Activated CD8-positive, alpha-beta T cell treated with anti-CD3 and anti-CD28 coated beads for 36 hours (primary cell): Measurements from ENCODE around the gene METTL21A. TPM values are rescaled to one million over a fixed set of nuclear protein-coding genes. Genes with fewer than 3 reads are reported as not detected.

Experiments
- ATAC-seq: fragments of 200-7000 bp; cut with Tn5 transposase; one replicate; pipeline ENCODE4 v1.10.0; 2021; ENCODE audit warnings: mild to moderate bottlenecking, moderate library complexity
- CTCF ChIA-PET: fragments of 350-600 bp; sonication (Branson Sonifier 250); formaldehyde crosslinking; loops from one replicate; lab custom pipeline; 2021; ENCODE audit warnings: antibody characterized with exemption; lab: Charles Lee
- POLR2A ChIA-PET: fragments of 350-600 bp; sonication (Branson Sonifier 250); formaldehyde crosslinking; loops from one replicate; lab custom pipeline; 2021; ENCODE audit warnings: antibody characterized with exemption; lab: Charles Lee
- DNase-seq: peaks from one replicate; pipeline ENCODE4 v3.0.0-alpha.2; 2020
- H3K27ac Mint-ChIP-seq: one replicate; pipeline ENCODE4 v1.8.0; 2021; ENCODE audit warnings: mild to moderate bottlenecking, mixed read lengths
- H3K27me3 Mint-ChIP-seq: one replicate; pipeline ENCODE4 v1.8.0; 2021; ENCODE audit warnings: mixed read lengths
- H3K36me3 Mint-ChIP-seq: one replicate; pipeline ENCODE4 v1.8.0; 2021; ENCODE audit warnings: low read depth, mixed read lengths
- H3K4me1 Mint-ChIP-seq: one replicate; pipeline ENCODE4 v1.8.0; 2021; ENCODE audit warnings: low read depth, mixed read lengths
- H3K4me3 Mint-ChIP-seq: one replicate; pipeline ENCODE4 v1.8.0; 2021; ENCODE audit warnings: mild to moderate bottlenecking, moderate library complexity, mixed read lengths
- H3K9me3 Mint-ChIP-seq: one replicate; pipeline ENCODE4 v1.8.0; 2021; ENCODE audit warnings: mixed read lengths
- CTCF ChIP-seq: fragments of 200-600 bp; IDR thresholded peaks from one replicate; pipeline ENCODE4 v1.8.0; 2022; ENCODE audit warnings: antibody characterized with exemption, mild to moderate bottlenecking
- intact Hi-C: fragments of 100-400 bp; cut with micrococcal nuclease; formaldehyde crosslinking; loops from one replicate; pipeline ENCODE4 v1.10.0; 2022
- total RNA-seq, 2 experiments: library from RNA; stranded (reverse); gene quantifications; one replicate each; pipeline ENCODE4 v1.2.3, GENCODE V29; 2021

METTL21A gene
- total RNA-seq, 2 experiments from 2014 or later: 28.9 to 30.7 TPM

DNA sequence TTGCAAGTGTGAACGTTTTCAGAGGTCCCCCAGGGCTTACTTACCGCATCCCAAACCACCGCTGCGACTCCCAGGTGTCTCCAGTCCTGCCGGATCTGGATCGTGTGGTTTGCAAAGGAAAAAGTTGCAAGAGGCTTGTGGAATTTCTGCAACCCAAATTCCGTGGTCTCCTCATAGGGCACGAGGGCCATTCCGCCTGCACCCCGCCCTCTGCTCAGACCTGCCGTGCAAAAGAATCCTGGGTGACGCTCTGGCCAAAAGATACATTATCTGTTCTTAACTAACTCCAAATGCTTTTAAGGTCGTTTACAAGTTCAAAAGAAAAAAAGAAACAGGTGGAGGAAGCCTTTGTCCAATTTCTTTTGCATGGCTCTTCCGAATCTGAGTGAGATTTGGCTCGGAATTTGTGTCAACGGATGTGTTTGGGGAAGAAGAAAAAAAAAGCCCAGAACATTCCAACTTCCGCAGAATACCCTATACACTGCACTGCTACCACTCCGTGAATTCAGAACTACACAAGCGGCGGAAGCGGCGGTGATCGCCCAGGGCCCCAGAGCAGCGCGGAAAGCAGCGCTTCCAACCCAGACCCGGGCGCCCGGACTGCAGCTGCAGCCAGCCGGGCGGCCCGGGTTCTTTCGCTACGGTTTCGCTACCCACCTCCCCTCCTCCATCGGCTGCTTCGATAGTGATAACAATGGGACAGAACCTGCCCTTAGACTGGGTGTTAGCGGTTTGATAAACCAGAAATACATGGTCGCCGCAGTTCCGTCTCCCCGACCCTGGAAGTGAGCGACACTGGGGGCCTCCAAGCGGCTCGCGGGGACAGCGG is 795 bp downstream of the METTL21A start:
- H3K4me1 Mint-ChIP-seq: peaks cover 48% of the 10 kb centered on the region
- DNase-seq (peak; percentile 77), ATAC-seq (peak; percentile 36)
- ChIA-PET CTCF (interaction anchor here (0.7 to 4.2 kb wide), 14 partner anchors 9 to 832 kb away, joined by 3 to 31 read pairs (median 3); partner anchors contain the start of genes CCNYL1 and CREB1), POLR2A (interaction anchor here (0.6 to 4.4 kb wide), 13 partner anchors 9 to 144 kb away, joined by 3 to 45 read pairs (median 5); partner anchors contain the start of genes CCNYL1 and CREB1)
- TF ChIP-seq CTCF: no peak
- H3K27ac Mint-ChIP-seq: peak overlapping the region; percentile 94
- H3K9me3 Mint-ChIP-seq: no peaks in the 10 kb centered on the region
- intact Hi-C loops: loop anchor here (2.0 to 10.0 kb wide), 5 partner anchors 64 to 640 kb away; partner anchors contain the start of genes CCNYL1, CREB1 and PIKFYVE
- H3K36me3 Mint-ChIP-seq: peaks cover 46% of the 10 kb centered on the region
- H3K4me3 Mint-ChIP-seq: peak overlapping the region; percentile 96
- no peaks in the 10 kb centered on the region for H3K27me3 Mint-ChIP-seq

DNA sequence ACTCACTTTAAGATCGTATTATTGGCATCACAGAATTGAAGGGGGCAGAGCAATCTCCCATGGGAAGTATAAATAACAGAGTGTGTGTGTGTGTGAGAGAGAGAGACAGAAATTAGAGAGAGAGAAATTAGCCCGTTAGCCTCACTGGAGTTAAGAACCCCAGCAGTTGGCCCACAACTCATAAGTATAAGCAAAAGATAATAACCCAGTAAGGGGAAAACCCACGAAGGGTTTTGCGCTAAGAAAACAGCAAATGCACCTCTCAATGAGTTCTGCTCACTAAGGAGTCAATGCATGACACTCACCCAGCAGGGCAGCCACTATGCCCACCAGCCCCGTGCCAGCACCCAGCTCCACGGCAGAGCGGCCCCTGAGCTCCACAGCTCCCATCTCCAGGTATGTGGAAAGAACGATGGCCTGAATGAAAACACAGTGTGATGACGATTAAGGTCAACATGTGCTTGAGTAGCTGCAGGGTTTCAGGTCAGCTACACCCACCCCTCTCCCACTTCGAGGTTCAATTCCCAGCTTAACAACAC is 3.6 kb downstream of the METTL21A start:
- TF ChIP-seq CTCF: no peak
- no peak for ATAC-seq
- Mint-ChIP-seq H3K27me3 (no peaks in the 10 kb centered on the region), H3K4me3 (peak overlapping the region; percentile 24), H3K9me3 (no peaks in the 10 kb centered on the region), H3K27ac (peak overlapping the region; percentile 77), H3K36me3 (peaks cover 64% of the 10 kb centered on the region), H3K4me1 (peaks cover 42% of the 10 kb centered on the region)
- no peak for DNase-seq
- intact Hi-C loops: loop anchor here (10.0 kb wide), 1 partner anchor 643 kb away; the partner anchor contains the start of gene PIKFYVE
- POLR2A ChIA-PET: interaction anchor here (0.8 kb wide), 1 partner anchor 91 kb away, joined by 5 read pairs; the partner anchor contains the start of gene CREB1
- CTCF ChIA-PET: interaction anchor here (0.8 to 1.0 kb wide), 2 partner anchors 13 to 419 kb away, joined by 3 read pairs; no protein-coding TSS in a partner anchor

- intact Hi-C loops: loop anchor here (10.0 kb wide), 1 partner anchor 645 kb away; the partner anchor contains the start of gene PIKFYVE
- Mint-ChIP-seq H3K4me1 (peaks cover 44% of the 10 kb centered on the region), H3K27me3 (no peaks in the 10 kb centered on the region), H3K4me3 (no peak overlapping the region), H3K27ac (peak overlapping the region; percentile 56), H3K9me3 (no peaks in the 10 kb centered on the region), H3K36me3 (peaks cover 71% of the 10 kb centered on the region)
- no peak for TF ChIP-seq CTCF
- ATAC-seq (no peak), DNase-seq (no peak)
- ChIA-PET CTCF (no interaction called here), POLR2A (interaction anchor here (1.2 kb wide), 1 partner anchor 11 kb away, joined by 4 read pairs; no protein-coding TSS in a partner anchor)
Measured at GRCh38 chr2:207619764-207620203, 5.4 kb downstream of the METTL21A start.

DNA sequence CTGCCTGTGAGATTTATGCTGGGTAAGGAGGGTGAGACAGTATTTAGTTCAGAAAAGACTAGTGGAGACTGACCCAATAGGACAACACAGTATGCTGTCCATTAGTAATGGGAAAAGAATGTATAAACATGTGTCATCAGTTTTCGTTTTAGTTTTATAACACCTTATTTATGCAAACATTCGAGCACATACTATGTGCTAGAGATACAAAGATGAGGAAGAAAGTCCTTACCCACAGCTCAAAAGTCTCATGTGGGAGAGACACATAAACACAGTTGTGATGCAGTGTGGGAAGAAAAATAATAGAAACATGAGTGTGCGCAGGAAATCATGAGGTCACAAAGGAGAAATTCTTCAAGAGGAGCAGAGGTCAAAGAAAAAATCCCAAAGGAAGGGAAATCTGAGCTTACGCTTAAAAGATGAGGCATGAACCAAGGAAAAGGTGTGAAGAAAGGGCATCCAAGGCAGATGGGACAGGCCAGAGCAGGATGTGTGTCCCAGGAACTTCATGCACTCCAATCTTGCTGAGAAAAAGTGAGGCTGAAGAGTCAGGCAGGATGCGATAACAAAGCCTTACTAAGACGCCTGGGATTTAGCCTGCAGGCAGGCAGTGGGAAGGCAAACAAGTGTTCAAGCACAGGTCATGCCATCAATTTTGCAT is 8.1 kb downstream of the METTL21A start:
- TF ChIP-seq CTCF: no peak
- Mint-ChIP-seq H3K9me3 (no peaks in the 10 kb centered on the region), H3K4me1 (peaks cover 27% of the 10 kb centered on the region), H3K36me3 (peaks cover 64% of the 10 kb centered on the region), H3K27ac (peak overlapping the region; percentile 0), H3K4me3 (no peak overlapping the region), H3K27me3 (no peaks in the 10 kb centered on the region)
- DNase-seq (no peak), ATAC-seq (no peak)
- intact Hi-C loops: no loop called here
- ChIA-PET POLR2A (interaction anchor here (1.0 kb wide), 1 partner anchor 9 kb away, joined by 3 read pairs; no protein-coding TSS in a partner anchor), CTCF (no interaction called here)
